K562 (cell line): Measurements from ENCODE around the gene ZSCAN26. TPM values are rescaled to one million over a fixed set of nuclear protein-coding genes. Genes with fewer than 3 reads are reported as not detected.
A peak's percentile ranks its signal among the peaks of the same experiment; 100 is the strongest.

Experiments
- CBX2 ChIP-seq: fragments of 200-600 bp; sonication (generic); IDR thresholded peaks from one replicate; pipeline ENCODE4 v1.6.1; 2012; ENCODE audit warnings: mild to moderate bottlenecking, low read length, inconsistent platforms; ENCODE audit not compliant: insufficient read depth, poor library complexity, severe bottlenecking
- CREB1 ChIP-seq, 2 experiments: sonication (generic) in 1 of 2; formaldehyde crosslinking in 1 of 2; IDR thresholded peaks; 2 replicates each; pipeline versions ENCODE4 v1.6.1 to v1.8.0; 2012 to 2022; ENCODE audit warnings: inconsistent platforms in 1 of 2, mild to moderate bottlenecking in 1 of 2, missing genetic modification reagents in 1 of 2, moderate library complexity in 1 of 2
- DEAF1 ChIP-seq: fragments of 450-650 bp; formaldehyde crosslinking; IDR thresholded peaks from 2 replicates; pipeline ENCODE4 v1.4.0; 2020; ENCODE audit warnings: mild to moderate bottlenecking, moderate library complexity
- DIDO1 ChIP-seq: fragments of 450-650 bp; IDR thresholded peaks from 2 replicates; pipeline ENCODE4 v1.6.1; 2016; ENCODE audit warnings: low read depth, missing biosample characterization, missing genetic modification characterization
- FOSL1 ChIP-seq: fragments of 200-800 bp; sonication (Bioruptor generic); conservative IDR thresholded peaks from 2 replicates; pipeline ENCODE4 v1.6.1; 2016; ENCODE audit warnings: missing genetic modification characterization, missing compliant biosample characterization
- GMEB1 ChIP-seq: fragments of 250-450 bp; sonication (Bioruptor Pico); IDR thresholded peaks from 2 replicates; pipeline ENCODE4 v1.4.0; 2020; ENCODE audit warnings: mild to moderate bottlenecking
- HDAC3 ChIP-seq: fragments of 450-650 bp; IDR thresholded peaks from 2 replicates; pipeline ENCODE4 v1.6.1; 2018; ENCODE audit warnings: borderline replicate concordance, mild to moderate bottlenecking, moderate library complexity; ENCODE audit not compliant: partially characterized antibody
- HNRNPUL1 ChIP-seq: fragments of 200-400 bp; formaldehyde crosslinking; IDR thresholded peaks from 2 replicates; pipeline ENCODE4 v1.6.1; 2017; ENCODE audit warnings: low read length
- PKNOX1 ChIP-seq: fragments of 450-650 bp; IDR thresholded peaks from 2 replicates; pipeline ENCODE4 v1.6.1; 2016
- POLR2AphosphoS5 ChIP-seq: IDR thresholded peaks from 2 replicates; pipeline ENCODE4 v1.6.1; 2011; ENCODE audit warnings: mild to moderate bottlenecking, low read depth, low read length, moderate library complexity; ENCODE audit not compliant: control insufficient read depth, insufficient read depth
- PURB ChIP-seq: sonication (generic); formaldehyde crosslinking; IDR thresholded peaks from 2 replicates; pipeline ENCODE4 v1.9.0; 2021; ENCODE audit warnings: low read depth, mild to moderate bottlenecking, missing genetic modification reagents
- SIRT6 ChIP-seq: IDR thresholded peaks from one replicate; pipeline ENCODE4 v1.6.1; 2012; ENCODE audit warnings: low read depth, mild to moderate bottlenecking, control low read depth, inconsistent platforms, low read length, moderate library complexity
- TCFL5 ChIP-seq: fragments of 250-450 bp; sonication (Bioruptor Pico); conservative IDR thresholded peaks from 2 replicates; pipeline ENCODE4 v1.6.1; 2021; ENCODE audit warnings: mild to moderate bottlenecking, moderate library complexity, matching md5 sums
- USF2 ChIP-seq: sonication (generic); formaldehyde crosslinking; IDR thresholded peaks from 2 replicates; pipeline ENCODE4 v1.5.0; 2020; ENCODE audit warnings: missing genetic modification reagents
- ZNF12 ChIP-seq: sonication (generic); formaldehyde crosslinking; IDR thresholded peaks from 2 replicates; pipeline ENCODE4 v1.4.0; 2020; ENCODE audit warnings: mild to moderate bottlenecking, missing genetic modification reagents
- ZNF121 ChIP-seq: sonication (generic); formaldehyde crosslinking; conservative IDR thresholded peaks from 2 replicates; pipeline ENCODE4 v1.8.0; 2022; ENCODE audit warnings: missing genetic modification reagents
- ZNF140 ChIP-seq: fragments of 250-450 bp; sonication (Bioruptor Pico); IDR thresholded peaks from 2 replicates; pipeline ENCODE4 v1.8.0; 2021; ENCODE audit warnings: moderate library complexity, mild to moderate bottlenecking, inconsistent platforms
- ZNF165 ChIP-seq: fragments of 250-450 bp; sonication (Bioruptor Pico); IDR thresholded peaks from 2 replicates; pipeline ENCODE4 v1.4.0; 2020; ENCODE audit warnings: borderline replicate concordance
- ZNF316 ChIP-seq: fragments of 450-650 bp; IDR thresholded peaks from 2 replicates; pipeline ENCODE4 v1.6.1; 2016
- ZNF395 ChIP-seq: fragments of 200-800 bp; sonication (Bioruptor generic); IDR thresholded peaks from 2 replicates; pipeline ENCODE4 v1.6.1; 2017; ENCODE audit warnings: missing genetic modification characterization, missing compliant biosample characterization
- ZNF778 ChIP-seq: fragments of 450-650 bp; formaldehyde crosslinking; IDR thresholded peaks from 2 replicates; pipeline ENCODE4 v1.4.0; 2020; ENCODE audit warnings: mild to moderate bottlenecking, moderate library complexity
- polyA plus RNA-seq, 8 experiments: library from polyadenylated mRNA; depleted of rRNA in 4 of 8; stranded (reverse) in 5 of 8; unstranded in 3 of 8; fragments of >200 nt; fragmentation: Nextera tagmentation in 2 of 8; fragmentation: Illumina TruSeq in 1 of 8; extraction: Ambion mirVana in 2 of 8; extraction: Trizol in 1 of 8; gene quantifications; 2 replicates each; pipeline versions ENCODE4 v1.2.1 to v1.2.3, GENCODE V29; 2011 to 2014; ENCODE audit warnings: inconsistent platforms in 1 of 8, missing spikeins in 1 of 8
- total RNA-seq, 7 experiments: library from RNA; depleted of rRNA in 6 of 7; stranded (reverse); fragments of >200 nt in 6 of 7; fragmentation: Illumina TruSeq in 2 of 7; extraction: Trizol in 2 of 7; gene quantifications; 2 replicates each; pipeline versions ENCODE4 v1.2.1 to v1.2.3, GENCODE V29; 2011 to 2021; ENCODE audit warnings: low replicate concordance in 1 of 7

Gene ZSCAN26
- total and polyA plus RNA-seq, 9 of the 15 experiments (the other 6 are each of a cell fraction or from before 2014, with no cell fraction given) = 5.9 to 14.2 (median 10.5) TPM

GRCh38 chr6:28225056-28225834 is 41.7 kb upstream of the ZSCAN26 start, which contains the start of gene ZSCAN9 (continued):
- no peak for TF ChIP-seq ZNF121 (CRISPR knock-in tag)
- TF ChIP-seq PURB (CRISPR knock-in tag) = no peak
- TF ChIP-seq GMEB1 = peak; percentile 24; the same call in 1 of the 2 replicates
- TF ChIP-seq PKNOX1 = peak; percentile 55; the same call in 1 of the 2 replicates
- TF ChIP-seq CBX2 = no peak
- no peak for TF ChIP-seq ZNF140 (CRISPR knock-in tag)
- TF ChIP-seq ZNF12 = no peak
- peak; percentile 76 for TF ChIP-seq FOSL1
- TF ChIP-seq ZNF395 (CRISPR knock-in tag) = peak; percentile 86
- TF ChIP-seq CREB1 (IDR thresholded peaks at IDR 0.05) = peak; percentile 60; the same call in 1 of the 2 replicates
- TF ChIP-seq CREB1 (CRISPR knock-in tag; IDR thresholded peaks at IDR 0.05) = peak; percentile 51; the same call in 1 of the 2 replicates
- TF ChIP-seq USF2 (CRISPR knock-in tag) = no peak
- no peak for TF ChIP-seq ZNF778 (CRISPR knock-in tag)
- TF ChIP-seq HDAC3 = peak; percentile 31
- no peak for TF ChIP-seq HNRNPUL1
- peak; percentile 89 for TF ChIP-seq POLR2AphosphoS5
- no peak for TF ChIP-seq SIRT6
- TF ChIP-seq DIDO1 (tag) = peak; percentile 97
- no peak for TF ChIP-seq ZNF165 (CRISPR knock-in tag)
- no peak for TF ChIP-seq TCFL5
- TF ChIP-seq ZNF316 = no peak
- 0 out of 2 replicates have a peak, but pooled peaks have one; percentile 4 for TF ChIP-seq DEAF1 (CRISPR knock-in tag)
